Suppressor macrophage (primary cell): ENCODE results near the gene NRG3.

Experiments used
- DNase-seq, 4 experiments: peaks; one replicate each; pipeline ENCODE4 v3.0.0-alpha.2; 2020 to 2022

NRG3 gene

GRCh38 chr10:82498976-82499375 lies 624.0 kb downstream of the NRG3 start:
- no peak for DNase-seq

GRCh38 chr10:82505009-82505408 lies 630.0 kb downstream of the NRG3 start:
- no peak for DNase-seq

GRCh38 chr10:82506680-82507376 lies 631.8 kb downstream of the NRG3 start:
- no peak for DNase-seq

GRCh38 chr10:82515256-82515655 lies 640.3 kb downstream of the NRG3 start:
- no peak for DNase-seq

- DNase-seq, result no peak
These were observed 654.1 kb downstream of the NRG3 start for GRCh38 chr10:82529062-82529461.

GRCh38 chr10:82535457-82535856 lies 660.5 kb downstream of the NRG3 start:
- DNase-seq, result no peak

GRCh38 chr10:82536668-82537067 lies 661.7 kb downstream of the NRG3 start:
- DNase-seq, result no peak

- no peak for DNase-seq
These were observed 663.3 kb downstream of the NRG3 start for GRCh38 chr10:82538272-82538671.

- no peak for DNase-seq
These were observed 668.6 kb downstream of the NRG3 start for GRCh38 chr10:82543631-82544030.

- no peak for DNase-seq
These were observed 669.4 kb downstream of the NRG3 start for GRCh38 chr10:82544377-82544776.

- DNase-seq, result no peak
These were observed 676.5 kb downstream of the NRG3 start for GRCh38 chr10:82551506-82551905.

GRCh38 chr10:82552267-82552666 lies 677.3 kb downstream of the NRG3 start:
- DNase-seq, result no peak

GRCh38 chr10:82554381-82554780 lies 679.4 kb downstream of the NRG3 start:
- DNase-seq, result no peak

- DNase-seq, result no peak
These were observed 683.1 kb downstream of the NRG3 start for GRCh38 chr10:82558014-82558607.

GRCh38 chr10:82564353-82565196 lies 689.6 kb downstream of the NRG3 start:
- DNase-seq, result no peak

GRCh38 chr10:82565197-82565575 lies 690.2 kb downstream of the NRG3 start:
- no peak for DNase-seq

GRCh38 chr10:82572744-82573143 lies 697.8 kb downstream of the NRG3 start:
- no peak for DNase-seq

GRCh38 chr10:82574081-82574480 lies 699.1 kb downstream of the NRG3 start:
- DNase-seq, result no peak

GRCh38 chr10:82575318-82575717 lies 700.3 kb downstream of the NRG3 start:
- DNase-seq, result no peak

- DNase-seq, result no peak
These were observed 701.1 kb downstream of the NRG3 start for GRCh38 chr10:82576093-82576492.

- no peak for DNase-seq
These were observed 706.9 kb downstream of the NRG3 start for GRCh38 chr10:82581940-82582339.

- DNase-seq, result no peak
These were observed 716.4 kb downstream of the NRG3 start for GRCh38 chr10:82591421-82591820.

GRCh38 chr10:82597840-82598239 lies 722.8 kb downstream of the NRG3 start:
- DNase-seq, result no peak

- no peak for DNase-seq
These were observed 734.9 kb downstream of the NRG3 start for GRCh38 chr10:82609845-82610244.
